A673 (cell line): ENCODE results near the gene ZWILCH. TPM values are rescaled to one million over a fixed set of nuclear protein-coding genes. Genes with fewer than 3 reads are reported as not detected.

Experiments
- BruUV-seq: library from RNA; stranded (reverse); fragments of 400-500 nt; replicated peaks from 2 replicates; lab custom pipeline; 2021; lab: Mats Ljungman, UMichigan
- CTCF ChIA-PET: fragments of 300-600 bp; sonication (Branson Sonifier 250); formaldehyde crosslinking; loops from one replicate; lab custom pipeline; 2022; ENCODE audit warnings: antibody characterized with exemption; lab: Charles Lee
- POLR2A ChIA-PET: fragments of 300-600 bp; sonication (Branson Sonifier 250); formaldehyde crosslinking; loops from one replicate; lab custom pipeline; 2022; ENCODE audit warnings: antibody characterized with exemption; ENCODE audit not compliant: low non-redundant PET; lab: Charles Lee
- DNase-seq: peaks from one replicate; pipeline ENCODE4 v3.0.0-alpha.2; 2015; ENCODE audit warnings: low spot score
- H3K27ac ChIP-seq: fragments of 200-600 bp; sonication (generic); 2 replicates; pipeline ENCODE4 v1.5.1; 2016; ENCODE audit warnings: mixed run types, low read depth, mild to moderate bottlenecking, mixed read lengths, antibody characterized with exemption, low read length; ENCODE audit not compliant: poor library complexity, severe bottlenecking
- H3K27me3 ChIP-seq: fragments of 200-600 bp; sonication (generic); replicated peaks from 2 replicates; pipeline ENCODE4 v1.6.1; 2017; ENCODE audit warnings: mixed run types, low read depth, mild to moderate bottlenecking, mixed read lengths, antibody characterized with exemption, low read length; ENCODE audit not compliant: insufficient read depth, poor library complexity
- H3K36me3 ChIP-seq: fragments of 200-600 bp; sonication (generic); 2 replicates; pipeline ENCODE4 v1.6.1; 2016; ENCODE audit warnings: mixed run types, mild to moderate bottlenecking, mixed read lengths, antibody characterized with exemption, low read length; ENCODE audit not compliant: insufficient read depth, poor library complexity, severe bottlenecking
- H3K4me1 ChIP-seq: fragments of 200-600 bp; sonication (generic); 2 replicates; pipeline ENCODE4 v1.6.1; 2017; ENCODE audit warnings: mixed run types, mild to moderate bottlenecking, mixed read lengths, antibody characterized with exemption, low read length; ENCODE audit not compliant: insufficient read depth, poor library complexity, severe bottlenecking
- H3K4me3 ChIP-seq: fragments of 200-600 bp; sonication (generic); 2 replicates; pipeline ENCODE4 v1.5.1; 2016; ENCODE audit warnings: low read depth, mixed run types, mild to moderate bottlenecking, mixed read lengths, low read length; ENCODE audit not compliant: poor library complexity, severe bottlenecking
- H3K9me3 ChIP-seq: fragments of 200-600 bp; sonication (generic); 2 replicates; pipeline ENCODE4 v1.6.1; 2016; ENCODE audit warnings: mixed run types, low read depth, mild to moderate bottlenecking, mixed read lengths, antibody characterized with exemption, low read length; ENCODE audit not compliant: poor library complexity, severe bottlenecking
- EZH2 ChIP-seq: fragments of 200-600 bp; sonication (generic); IDR thresholded peaks from 2 replicates; pipeline ENCODE4 v1.6.1; 2017; ENCODE audit warnings: borderline replicate concordance, low read depth, mild to moderate bottlenecking, mixed read lengths, antibody characterized with exemption, low read length; ENCODE audit not compliant: poor library complexity, severe bottlenecking
- intact Hi-C: fragments of 100-400 bp; cut with micrococcal nuclease; formaldehyde crosslinking; loops from one replicate; pipeline ENCODE4 v1.10.0; 2022; ENCODE audit not compliant: unreplicated experiment
- total RNA-seq: library from RNA; stranded (reverse); gene quantifications from 2 replicates; pipeline ENCODE4 v1.2.3, GENCODE V29; 2021
- TF ChIP-seq, protein P1 (sequence below): fragments of 300-800, 200-600 bp; sonication (generic); conservative IDR thresholded peaks from 2 replicates; pipeline ENCODE4 v1.5.1; 2017; ENCODE audit warnings: low read depth, mild to moderate bottlenecking, antibody characterized with exemption, low read length, moderate library complexity, mixed read lengths

ZWILCH gene
- total RNA-seq, 1 experiment from 2014 or later: 36.3 TPM

DNA sequence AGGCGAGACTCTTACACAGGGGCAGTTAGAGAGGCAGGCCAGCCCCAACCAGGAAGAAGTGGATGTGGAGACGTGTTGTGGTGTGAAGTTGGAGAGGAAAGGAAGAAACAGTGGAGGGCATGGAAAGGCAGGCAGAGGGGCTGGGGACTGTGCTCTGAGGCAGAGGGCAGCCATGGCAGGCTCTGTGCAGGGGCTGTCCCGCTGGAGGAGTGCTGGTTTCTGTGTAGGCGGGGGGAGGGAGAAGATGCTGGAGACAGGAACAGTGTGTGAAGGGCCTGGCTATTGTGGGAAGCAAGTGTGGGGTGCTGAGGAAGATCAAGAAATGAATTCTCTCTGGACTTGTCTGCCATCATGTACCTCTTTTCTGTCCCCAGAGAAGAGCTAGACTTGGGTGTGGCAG, 28.6 kb upstream of the ZWILCH start:
- intact Hi-C loops: no loop called here
- Histone ChIP-seq H3K4me3 (no peak overlapping the region), H3K36me3 (no peaks in the 10 kb centered on the region), H3K4me1 (no peaks in the 10 kb centered on the region), H3K27me3 (no peaks in the 10 kb centered on the region), H3K9me3 (no peaks in the 10 kb centered on the region), H3K27ac (no peak overlapping the region)
- CTCF ChIA-PET: no interaction called here
- POLR2A ChIA-PET: no interaction called here
- no peak for DNase-seq
- no TSS peak for BruUV-seq
- TF ChIP-seq, protein P1, sequence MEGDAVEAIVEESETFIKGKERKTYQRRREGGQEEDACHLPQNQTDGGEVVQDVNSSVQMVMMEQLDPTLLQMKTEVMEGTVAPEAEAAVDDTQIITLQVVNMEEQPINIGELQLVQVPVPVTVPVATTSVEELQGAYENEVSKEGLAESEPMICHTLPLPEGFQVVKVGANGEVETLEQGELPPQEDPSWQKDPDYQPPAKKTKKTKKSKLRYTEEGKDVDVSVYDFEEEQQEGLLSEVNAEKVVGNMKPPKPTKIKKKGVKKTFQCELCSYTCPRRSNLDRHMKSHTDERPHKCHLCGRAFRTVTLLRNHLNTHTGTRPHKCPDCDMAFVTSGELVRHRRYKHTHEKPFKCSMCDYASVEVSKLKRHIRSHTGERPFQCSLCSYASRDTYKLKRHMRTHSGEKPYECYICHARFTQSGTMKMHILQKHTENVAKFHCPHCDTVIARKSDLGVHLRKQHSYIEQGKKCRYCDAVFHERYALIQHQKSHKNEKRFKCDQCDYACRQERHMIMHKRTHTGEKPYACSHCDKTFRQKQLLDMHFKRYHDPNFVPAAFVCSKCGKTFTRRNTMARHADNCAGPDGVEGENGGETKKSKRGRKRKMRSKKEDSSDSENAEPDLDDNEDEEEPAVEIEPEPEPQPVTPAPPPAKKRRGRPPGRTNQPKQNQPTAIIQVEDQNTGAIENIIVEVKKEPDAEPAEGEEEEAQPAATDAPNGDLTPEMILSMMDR: no peak
- no peak for TF ChIP-seq EZH2

DNA sequence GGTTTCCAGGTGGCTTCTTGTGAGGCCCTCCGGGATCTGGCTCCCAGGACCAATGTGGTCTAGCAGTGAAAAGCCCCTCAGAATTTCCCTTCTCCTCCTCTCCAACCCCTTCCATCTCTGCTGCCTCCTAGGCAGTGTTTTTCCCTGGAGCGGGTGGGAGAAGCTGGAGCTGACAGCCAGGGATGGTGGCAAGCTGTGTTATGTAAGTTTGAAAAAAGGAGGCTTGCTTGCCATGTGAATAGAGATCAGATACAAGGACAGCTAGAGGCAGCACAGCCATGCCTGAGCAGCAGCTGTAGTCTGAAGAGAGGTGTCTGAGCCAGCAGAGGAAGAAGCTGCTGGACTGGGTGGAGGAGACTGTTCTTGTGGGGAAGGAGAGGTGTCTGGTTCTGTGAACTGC, 28.1 kb upstream of the ZWILCH start:
- H3K4me1 ChIP-seq: no peaks in the 10 kb centered on the region
- no peaks in the 10 kb centered on the region for H3K36me3 ChIP-seq
- ChIA-PET POLR2A (no interaction called here), CTCF (no interaction called here)
- TF ChIP-seq, protein P1: no peak
- TF ChIP-seq EZH2: no peak
- no peak overlapping the region for H3K4me3 ChIP-seq
- DNase-seq: no peak
- H3K27ac ChIP-seq: no peak overlapping the region
- BruUV-seq: no TSS peak
- intact Hi-C loops: no loop called here
- H3K27me3 ChIP-seq: no peaks in the 10 kb centered on the region
- no peaks in the 10 kb centered on the region for H3K9me3 ChIP-seq

DNA sequence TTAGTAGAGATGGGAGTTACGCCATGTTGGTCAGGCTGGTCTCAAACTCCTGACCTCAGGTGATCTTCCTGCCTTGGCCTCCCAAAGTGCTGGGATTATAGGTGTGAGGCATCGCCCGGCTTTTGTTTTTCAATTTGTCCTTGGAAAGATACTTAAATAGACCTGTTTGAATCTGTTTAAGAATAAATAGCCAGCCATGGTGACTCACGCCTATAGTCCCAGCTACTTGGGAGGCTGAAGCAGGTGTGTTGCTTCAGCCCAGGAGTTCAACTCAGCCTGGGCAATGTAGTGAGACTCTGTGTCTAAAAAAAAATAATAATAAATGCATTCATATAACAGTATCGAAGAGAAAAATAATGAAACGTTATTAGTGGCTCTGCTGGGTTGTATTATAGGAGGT, 24.9 kb upstream of the ZWILCH start:
- intact Hi-C loops: no loop called here
- TF ChIP-seq EZH2: no peak
- TF ChIP-seq, protein P1: no peak
- H3K4me1 ChIP-seq: no peaks in the 10 kb centered on the region
- peaks cover 6% of the 10 kb centered on the region for H3K36me3 ChIP-seq
- ChIA-PET POLR2A (no interaction called here), CTCF (no interaction called here)
- no peak overlapping the region for H3K27ac ChIP-seq
- H3K4me3 ChIP-seq: no peak overlapping the region
- no peaks in the 10 kb centered on the region for H3K9me3 ChIP-seq
- no peaks in the 10 kb centered on the region for H3K27me3 ChIP-seq
- no peak for DNase-seq
- no TSS peak for BruUV-seq
